Measurements from ENCODE around the gene CIAO2B. TPM values are rescaled to one million over a fixed set of nuclear protein-coding genes. Genes with fewer than 3 reads are reported as not detected.
"Not testable (repeated sequence)": the region's sequence is repeated elsewhere in the genome, so short reads cannot be mapped to it uniquely, and the experiment has no call there.

Gene CIAO2B
- total RNA-seq, 1 experiment from 2014 or later = 119 TPM

DNA sequence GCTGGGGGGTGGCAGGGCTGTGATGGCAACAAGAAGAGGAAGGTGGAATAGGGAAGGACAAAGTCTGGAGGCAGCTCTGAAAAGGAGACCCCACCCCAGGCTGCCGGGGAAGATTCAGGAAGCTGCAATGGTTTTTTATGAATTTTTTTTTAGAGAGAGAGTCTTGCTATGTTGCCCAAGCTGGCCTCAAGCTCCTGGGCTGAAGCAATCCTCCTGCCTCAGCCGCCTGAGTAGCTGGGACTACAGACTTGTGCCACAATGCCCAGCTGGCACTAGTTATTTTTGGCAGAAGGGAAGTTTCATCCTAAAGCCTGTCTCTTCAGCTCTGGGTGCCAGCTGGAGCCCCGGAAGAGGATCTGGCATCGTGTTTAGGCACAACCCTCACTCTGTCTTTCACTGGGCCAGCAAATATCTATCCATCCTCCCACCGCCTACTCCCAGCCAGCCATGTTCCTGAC lies 25.5 kb upstream of the CIAO2B start:
- Histone ChIP-seq H3K9me3 (no peaks in the 10 kb centered on the region), H3K4me3 (ENCODE audit: low read depth, low read length) (no peak overlapping the region), H3K4me1 (no peaks in the 10 kb centered on the region), H3K36me3 (ENCODE audit: control insufficient read depth, insufficient read depth, low read length) (no peaks in the 10 kb centered on the region), H3K27me3 (replicated peaks; ENCODE audit: control insufficient read depth, insufficient read depth, low read length) (no peaks in the 10 kb centered on the region)
- ChIA-PET POLR2A (no interaction called here), CTCF (interaction anchor here (1.6 kb wide), 1 partner anchor 196 kb away, joined by 8 read pairs; no protein-coding TSS in a partner anchor)
- Mint-ChIP-seq H3K27me3 (ENCODE audit: insufficient read depth, unreplicated experiment) (peaks cover 3% of the 10 kb centered on the region), H3K4me3 (ENCODE audit: unreplicated experiment) (no peak overlapping the region), H3K4me1 (ENCODE audit: low read depth, unreplicated experiment) (peaks cover 6% of the 10 kb centered on the region), H3K36me3 (ENCODE audit: insufficient read depth, unreplicated experiment) (peaks cover under 1% of the 10 kb centered on the region), H3K27ac (ENCODE audit: unreplicated experiment) (no peak overlapping the region), H3K9me3 (ENCODE audit: unreplicated experiment) (no peaks in the 10 kb centered on the region)
- DNase-seq = no peak
- no peak for TF ChIP-seq CTCF (IDR thresholded peaks at IDR 0.05; ENCODE audit: insufficient read depth in 1 of 2, low read depth in 1 of 2, low read length in 1 of 2, severe bottlenecking in 1 of 2, unreplicated experiment in 1 of 2)
- intact Hi-C loops (cut with micrococcal nuclease; ENCODE audit: unreplicated experiment) = no loop called here
- no TSS peak for BruUV-seq (replicated peaks)

DNA sequence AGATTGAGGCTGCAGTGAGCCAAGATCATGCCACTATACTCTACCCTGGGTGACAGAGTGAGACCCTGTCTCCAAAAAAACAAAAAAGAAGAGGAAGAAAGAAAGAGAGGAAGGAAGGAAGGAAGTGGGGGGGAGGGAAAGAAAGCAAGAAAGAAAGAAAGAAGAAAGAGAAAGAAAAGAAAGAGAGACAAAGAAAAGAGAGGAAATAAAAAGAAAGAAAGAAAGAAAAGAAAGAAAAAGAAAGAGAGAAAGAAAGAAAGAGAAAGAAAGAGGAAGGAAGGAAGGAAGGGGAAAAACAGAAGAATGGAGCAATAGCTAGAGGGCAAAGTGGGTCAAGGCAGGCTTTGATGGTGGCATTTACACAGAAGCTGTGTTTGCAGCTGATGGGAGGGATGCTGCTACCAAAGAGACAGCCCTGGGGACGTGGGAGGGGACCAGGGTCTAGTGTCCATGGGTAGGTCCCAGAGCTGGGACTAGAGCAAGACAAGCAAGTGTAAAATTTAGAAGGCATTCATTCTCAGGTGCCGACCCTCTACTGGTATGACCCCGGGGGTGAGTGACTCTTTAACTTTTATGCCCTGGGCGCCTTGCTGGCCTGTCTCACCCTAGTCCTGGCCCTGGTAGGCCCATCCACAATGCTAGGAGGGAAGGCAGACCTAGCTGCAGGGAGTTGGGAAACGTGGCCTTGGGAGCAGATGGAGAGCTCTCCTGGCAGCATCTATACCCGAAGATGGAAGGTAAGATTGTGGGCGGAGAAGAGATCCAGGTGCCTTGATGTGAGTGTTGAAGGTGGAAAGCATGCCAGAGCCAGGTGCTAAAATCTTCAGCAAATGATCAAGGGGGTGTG lies 24.9 kb upstream of the CIAO2B start:
- H3K36me3 Mint-ChIP-seq (ENCODE audit: insufficient read depth, unreplicated experiment) = no peaks in the 10 kb centered on the region
- TF ChIP-seq CTCF (IDR thresholded peaks at IDR 0.05; ENCODE audit: insufficient read depth in 1 of 2, low read depth in 1 of 2, low read length in 1 of 2, severe bottlenecking in 1 of 2, unreplicated experiment in 1 of 2) = no peak
- peaks cover 2% of the 10 kb centered on the region for H3K4me1 ChIP-seq
- intact Hi-C loops (cut with micrococcal nuclease; ENCODE audit: unreplicated experiment) = no loop called here
- no peak overlapping the region for H3K27ac Mint-ChIP-seq (ENCODE audit: unreplicated experiment)
- no peak overlapping the region for H3K4me3 ChIP-seq (ENCODE audit: low read depth, low read length)
- no peaks in the 10 kb centered on the region for H3K27me3 ChIP-seq (replicated peaks; ENCODE audit: control insufficient read depth, insufficient read depth, low read length)
- ChIA-PET POLR2A (no interaction called here), CTCF (no interaction called here)
- peaks cover 8% of the 10 kb centered on the region for H3K4me1 Mint-ChIP-seq (ENCODE audit: low read depth, unreplicated experiment)
- no peaks in the 10 kb centered on the region for H3K9me3 Mint-ChIP-seq (ENCODE audit: unreplicated experiment)
- no peak for DNase-seq
- no peaks in the 10 kb centered on the region for H3K9me3 ChIP-seq
- BruUV-seq (replicated peaks) = no TSS peak
- H3K36me3 ChIP-seq (ENCODE audit: control insufficient read depth, insufficient read depth, low read length) = no peaks in the 10 kb centered on the region
- H3K27me3 Mint-ChIP-seq (ENCODE audit: insufficient read depth, unreplicated experiment) = peaks cover 3% of the 10 kb centered on the region
- no peak overlapping the region for H3K4me3 Mint-ChIP-seq (ENCODE audit: unreplicated experiment)

- H3K9me3 ChIP-seq; H3K27ac Mint-ChIP-seq (ENCODE audit: unreplicated experiment); H3K4me3 Mint-ChIP-seq (ENCODE audit: unreplicated experiment); intact Hi-C loops (cut with micrococcal nuclease; ENCODE audit: unreplicated experiment); H3K9me3 Mint-ChIP-seq (ENCODE audit: unreplicated experiment); H3K36me3 Mint-ChIP-seq (ENCODE audit: insufficient read depth, unreplicated experiment); POLR2A ChIA-PET; H3K4me3 ChIP-seq (ENCODE audit: low read depth, low read length); BruUV-seq (replicated peaks); H3K36me3 ChIP-seq (ENCODE audit: control insufficient read depth, insufficient read depth, low read length); H3K27me3 Mint-ChIP-seq (ENCODE audit: insufficient read depth, unreplicated experiment); H3K27me3 ChIP-seq (replicated peaks; ENCODE audit: control insufficient read depth, insufficient read depth, low read length); DNase-seq: not testable (repeated sequence)
- H3K4me1 Mint-ChIP-seq (ENCODE audit: low read depth, unreplicated experiment) = peaks cover 15% of the 10 kb centered on the region
- CTCF ChIA-PET = interaction anchor here (0.6 to 1.6 kb wide), 2 partner anchors 229 to 291 kb away, joined by 3 to 5 read pairs; no protein-coding TSS in a partner anchor
- H3K4me1 ChIP-seq = peaks cover 17% of the 10 kb centered on the region
Measured at GRCh38 chr16:66956154-66956457, 21.9 kb upstream of the CIAO2B start.

- peaks cover 17% of the 10 kb centered on the region for H3K4me1 ChIP-seq
- intact Hi-C loops (cut with micrococcal nuclease; ENCODE audit: unreplicated experiment) = loop anchor here (2.0 kb wide), 2 partner anchors 61 to 195 kb away; partner anchors contain the start of gene B3GNT9
- peaks cover 15% of the 10 kb centered on the region for H3K4me1 Mint-ChIP-seq (ENCODE audit: low read depth, unreplicated experiment)
- H3K36me3 Mint-ChIP-seq (ENCODE audit: insufficient read depth, unreplicated experiment); H3K27me3 ChIP-seq (replicated peaks; ENCODE audit: control insufficient read depth, insufficient read depth, low read length); DNase-seq; H3K27ac Mint-ChIP-seq (ENCODE audit: unreplicated experiment); POLR2A ChIA-PET; H3K9me3 ChIP-seq; BruUV-seq (replicated peaks); H3K4me3 ChIP-seq (ENCODE audit: low read depth, low read length); H3K9me3 Mint-ChIP-seq (ENCODE audit: unreplicated experiment); H3K4me3 Mint-ChIP-seq (ENCODE audit: unreplicated experiment); H3K36me3 ChIP-seq (ENCODE audit: control insufficient read depth, insufficient read depth, low read length); H3K27me3 Mint-ChIP-seq (ENCODE audit: insufficient read depth, unreplicated experiment): not testable (repeated sequence)
- CTCF ChIA-PET = interaction anchor here (0.6 to 1.6 kb wide), 2 partner anchors 230 to 291 kb away, joined by 3 to 5 read pairs; no protein-coding TSS in a partner anchor
Measured at GRCh38 chr16:66955363-66956153, 21.4 kb upstream of the CIAO2B start.

All from Caco-2 (cell line).